Stimulated activated CD4-positive, alpha-beta T cell treated with anti-CD3 and anti-CD28 coated beads, Interleukin-4, amount 100 ng/mL, for 1 hour (primary cell): ENCODE data around the gene IQSEC1.

Experiments used
- DNase-seq: peaks from one replicate; pipeline ENCODE4 v3.0.0-alpha.2; 2020

IQSEC1 gene

DNA sequence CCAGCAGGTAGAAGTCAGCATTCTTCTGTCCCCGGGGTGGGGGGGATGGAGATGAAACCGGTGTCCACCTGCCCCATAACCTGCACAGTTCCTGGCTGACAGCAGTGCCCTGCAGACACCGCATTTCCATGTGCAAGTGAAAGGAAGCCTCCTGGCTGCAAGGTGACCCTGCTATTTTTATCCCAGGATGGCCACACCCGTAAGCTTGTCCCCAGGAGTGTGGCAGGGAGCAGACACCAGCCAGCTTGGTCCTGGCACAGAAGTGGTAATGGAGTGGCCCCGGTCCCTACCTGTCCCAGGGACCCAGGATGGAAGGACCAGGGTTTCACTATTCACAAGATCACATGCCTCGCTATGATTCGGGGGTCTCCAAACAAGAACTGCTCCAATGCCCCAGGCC is 146.6 kb downstream of the IQSEC1 start:
- no peak for DNase-seq

- DNase-seq, result no peak
These were observed 147.6 kb downstream of the IQSEC1 start for GRCh38 chr3:12925648-12926047.

GRCh38 chr3:12924437-12924836 is 148.8 kb downstream of the IQSEC1 start:
- no peak for DNase-seq

DNA sequence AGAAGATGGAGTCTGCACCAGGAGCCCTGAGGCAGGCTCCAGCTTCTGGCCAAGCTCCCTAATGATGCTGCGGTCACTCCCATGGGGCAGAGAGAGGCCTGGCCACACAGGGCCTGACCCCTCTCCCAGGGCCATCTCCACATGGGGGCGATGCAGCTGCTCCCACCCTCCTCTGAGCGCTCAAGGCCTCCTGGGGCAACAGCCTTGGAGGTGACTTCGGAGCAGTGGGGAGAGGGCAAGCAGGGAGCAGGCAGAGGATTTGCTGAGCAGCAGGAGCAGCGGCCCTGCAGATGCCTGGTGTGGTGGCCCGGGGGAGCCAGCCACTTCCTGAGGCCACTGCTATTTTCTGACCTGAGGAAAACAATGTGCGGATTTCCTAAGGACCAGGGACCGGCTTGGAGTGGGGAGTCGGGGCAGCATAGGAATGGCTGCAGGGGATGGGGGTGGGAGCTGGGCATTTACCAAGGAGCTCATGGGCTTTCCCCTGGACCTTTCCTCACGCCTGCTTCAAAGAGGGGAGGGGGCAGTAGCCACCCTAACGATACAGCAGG is 150.3 kb downstream of the IQSEC1 start:
- no peak for DNase-seq

DNA sequence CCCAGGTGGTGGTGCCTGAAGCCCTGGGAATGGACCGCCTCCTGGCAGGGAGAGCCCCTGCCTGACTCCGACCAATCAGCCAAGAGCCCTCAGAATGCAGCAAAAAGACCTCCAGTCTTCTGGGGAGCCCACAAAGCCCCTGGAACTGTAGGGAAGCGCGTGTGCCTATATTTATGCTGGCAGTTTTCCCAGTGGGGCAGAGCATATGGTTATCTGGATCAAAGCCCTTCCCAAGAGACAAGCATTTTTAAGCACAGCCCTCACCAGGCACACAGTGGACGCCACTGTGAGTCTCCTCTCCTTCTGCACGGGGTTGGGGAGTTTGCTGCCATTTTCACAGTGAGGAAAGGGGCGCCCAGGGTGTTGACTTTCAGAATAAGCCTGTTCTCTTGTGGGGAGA is 150.9 kb downstream of the IQSEC1 start:
- DNase-seq, result no peak

DNA sequence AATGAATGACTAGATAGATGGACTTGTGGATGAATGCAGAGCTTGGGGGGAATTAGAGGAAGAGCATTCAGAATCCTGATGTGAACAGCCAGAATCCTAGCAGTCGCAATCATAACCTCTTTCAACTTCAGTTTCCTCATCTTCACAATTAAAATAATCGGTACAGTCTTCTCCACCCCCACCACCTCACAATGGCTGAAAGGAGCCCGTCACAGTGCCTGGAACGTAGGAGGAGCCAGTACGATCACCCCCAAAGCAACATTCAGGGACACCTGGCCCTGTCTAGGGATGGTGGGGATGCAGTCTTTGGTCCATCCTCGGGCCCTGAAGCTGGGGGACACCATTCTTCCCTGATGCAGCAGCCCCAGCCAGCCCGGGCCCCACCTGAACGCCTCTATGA is 151.5 kb downstream of the IQSEC1 start:
- DNase-seq, result no peak

DNA sequence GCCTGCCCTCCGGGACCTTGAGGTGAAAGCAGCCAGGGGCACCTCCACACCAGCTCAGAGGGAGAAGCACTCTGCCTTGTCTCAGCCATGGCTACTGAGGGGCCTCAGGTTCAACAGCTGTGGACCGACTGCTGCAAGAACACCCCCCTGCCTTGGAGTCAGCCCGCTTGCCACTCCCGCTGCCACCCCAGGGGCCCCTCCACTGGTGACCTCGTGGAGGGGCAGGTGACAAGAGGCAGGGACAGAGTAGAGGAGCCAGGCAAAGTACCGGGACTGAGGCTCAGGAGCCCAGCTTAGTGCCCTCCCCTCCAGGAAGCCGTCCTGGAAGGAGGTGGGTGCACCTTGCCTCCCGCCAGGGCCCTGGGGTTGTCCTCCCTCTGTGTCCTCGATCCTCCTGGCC is 152.3 kb downstream of the IQSEC1 start:
- no peak for DNase-seq

- DNase-seq, result no peak
These were observed 154.0 kb downstream of the IQSEC1 start for GRCh38 chr3:12919205-12919604.

DNA sequence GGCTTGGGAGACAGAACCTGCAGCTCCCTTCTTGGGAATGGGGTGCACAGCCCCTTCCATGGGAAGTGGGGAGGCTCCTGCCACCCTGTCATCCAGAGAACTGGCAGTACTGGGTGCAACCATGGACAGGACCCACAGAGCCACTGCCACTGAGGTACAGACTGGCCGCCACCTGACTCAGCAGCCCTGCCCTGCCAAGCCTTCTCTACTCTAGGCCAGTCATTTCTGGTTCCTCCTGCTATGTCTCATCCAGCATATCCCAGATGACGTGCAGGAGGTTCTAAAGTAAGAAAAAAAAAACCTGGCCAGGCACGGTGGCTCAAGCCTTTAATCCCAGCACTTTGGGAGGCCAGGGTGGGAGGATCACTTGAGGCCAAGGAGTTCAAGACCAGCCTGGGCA is 155.0 kb downstream of the IQSEC1 start:
- DNase-seq, result no peak

DNA sequence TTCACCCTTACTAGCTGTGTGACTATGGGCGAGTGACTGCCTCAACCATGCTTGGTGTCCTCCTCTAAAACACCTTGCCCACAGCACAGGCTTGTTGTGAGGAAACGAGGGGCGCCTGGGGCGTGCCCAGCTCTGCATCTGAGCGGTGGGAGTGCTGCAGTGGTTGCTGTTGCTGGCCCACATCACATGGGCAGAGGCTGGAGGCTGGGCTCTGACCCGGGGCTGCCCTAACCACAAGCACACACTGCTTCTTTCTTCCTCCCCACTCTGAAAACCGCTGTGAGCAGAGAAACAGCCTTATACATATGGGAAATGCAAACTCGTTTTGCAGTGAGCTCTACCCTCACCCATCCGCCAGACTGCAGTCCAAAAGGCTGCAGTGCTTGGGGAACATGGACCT is 157.1 kb downstream of the IQSEC1 start:
- DNase-seq, result no peak

- no peak for DNase-seq
These were observed 159.1 kb downstream of the IQSEC1 start for GRCh38 chr3:12914088-12914487.

GRCh38 chr3:12911881-12912415 is 161.3 kb downstream of the IQSEC1 start:
- no peak for DNase-seq

DNA sequence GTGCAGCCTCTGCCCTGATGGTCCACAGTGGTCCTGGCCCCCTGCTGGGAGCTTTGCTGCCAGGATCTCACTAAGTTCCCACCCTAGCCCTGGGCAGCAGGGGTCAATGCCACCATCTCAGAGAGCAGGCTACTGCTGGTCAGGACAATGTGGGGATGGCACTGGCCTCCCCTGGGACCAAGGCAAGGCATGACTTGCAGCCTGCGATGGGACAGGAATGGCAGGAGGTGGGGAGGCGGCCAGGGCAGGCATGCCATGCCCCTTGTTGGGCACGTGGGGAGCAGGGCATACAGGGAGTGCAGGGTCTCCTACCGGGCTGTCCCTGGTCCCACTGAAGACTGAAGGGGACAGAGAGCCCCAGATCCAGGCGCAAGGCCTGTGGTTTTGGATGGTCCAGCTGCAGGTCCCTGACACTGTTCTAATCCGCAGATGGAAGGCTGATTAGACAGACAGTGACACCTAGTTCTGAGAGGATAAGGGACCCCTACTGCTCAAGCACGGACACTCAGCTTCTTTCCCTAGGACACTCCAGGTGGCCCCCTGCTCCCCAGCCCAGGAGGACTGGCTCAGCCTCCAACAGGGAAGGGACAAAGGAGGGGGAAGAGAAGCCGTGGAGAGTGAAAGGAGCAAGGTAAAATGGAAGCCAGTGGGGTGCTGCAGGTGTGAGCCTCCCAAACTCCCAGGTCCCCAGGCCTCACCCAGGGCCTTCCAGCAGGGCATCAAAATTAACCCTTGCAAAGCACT is 162.7 kb downstream of the IQSEC1 start:
- no peak for DNase-seq

DNA sequence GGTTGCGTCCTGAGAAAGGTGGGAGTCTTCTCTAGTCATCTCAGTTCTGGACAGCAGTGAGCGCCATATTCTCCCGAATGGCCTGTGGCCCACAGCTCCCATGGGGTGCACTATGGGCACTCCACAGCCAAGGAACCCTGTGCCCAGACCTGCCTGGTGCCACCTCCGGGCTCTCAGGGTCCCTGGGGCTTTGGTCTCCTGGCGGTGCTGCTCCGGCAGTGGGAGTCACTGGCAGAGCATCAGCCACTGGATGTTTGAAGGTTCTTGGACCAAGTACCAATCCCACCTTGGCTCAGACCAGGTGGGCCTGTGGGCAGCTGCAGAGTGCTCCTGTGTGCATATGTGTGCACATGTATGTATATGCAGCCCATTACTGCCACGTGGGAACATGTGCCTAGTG is 163.5 kb downstream of the IQSEC1 start:
- DNase-seq, result no peak

DNA sequence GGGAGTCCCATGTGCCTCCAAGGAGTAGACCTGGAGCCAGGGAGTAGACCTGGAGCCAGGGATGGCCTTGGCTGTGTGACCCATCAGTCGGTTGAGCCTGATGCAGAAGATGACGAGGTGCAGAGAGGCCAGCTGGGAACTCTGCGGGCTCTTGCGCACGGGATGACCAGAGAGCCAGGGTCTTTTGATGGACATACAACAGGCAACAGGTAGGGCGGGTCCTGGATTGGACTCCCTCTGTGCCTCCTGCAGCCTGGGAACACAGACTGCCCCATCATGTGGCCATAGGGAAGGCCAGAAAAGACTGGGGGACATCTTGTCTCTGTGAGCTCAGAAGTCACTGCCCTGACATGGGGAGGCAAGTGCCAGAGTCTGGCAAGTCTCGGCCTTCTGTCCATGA is 164.4 kb downstream of the IQSEC1 start:
- no peak for DNase-seq

- DNase-seq, result no peak
These were observed 165.0 kb downstream of the IQSEC1 start for GRCh38 chr3:12908136-12908730.

GRCh38 chr3:12907729-12908128 is 165.5 kb downstream of the IQSEC1 start:
- no peak for DNase-seq

DNA sequence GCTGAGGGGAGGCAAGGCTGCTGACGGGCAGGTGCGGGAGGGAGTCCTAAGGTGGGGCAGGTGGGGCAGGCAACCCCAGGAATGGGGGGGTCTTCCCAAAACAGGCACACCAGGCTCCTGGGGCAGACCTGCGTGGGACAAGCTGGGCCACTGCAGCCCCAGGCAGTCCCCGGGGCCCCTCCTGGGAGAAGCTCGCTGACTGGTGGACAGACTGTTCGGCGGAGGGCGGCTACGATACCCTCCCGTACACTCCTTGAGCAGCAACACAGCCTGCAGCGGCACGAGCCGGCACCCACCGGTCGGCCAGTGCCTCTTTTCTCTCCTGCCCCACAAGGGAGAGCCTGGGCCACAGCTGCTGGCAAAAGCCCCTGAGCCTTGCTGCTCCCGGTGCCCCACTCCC is 165.9 kb downstream of the IQSEC1 start:
- DNase-seq, result no peak

- DNase-seq, result no peak
These were observed 166.3 kb downstream of the IQSEC1 start for GRCh38 chr3:12906916-12907290.

DNA sequence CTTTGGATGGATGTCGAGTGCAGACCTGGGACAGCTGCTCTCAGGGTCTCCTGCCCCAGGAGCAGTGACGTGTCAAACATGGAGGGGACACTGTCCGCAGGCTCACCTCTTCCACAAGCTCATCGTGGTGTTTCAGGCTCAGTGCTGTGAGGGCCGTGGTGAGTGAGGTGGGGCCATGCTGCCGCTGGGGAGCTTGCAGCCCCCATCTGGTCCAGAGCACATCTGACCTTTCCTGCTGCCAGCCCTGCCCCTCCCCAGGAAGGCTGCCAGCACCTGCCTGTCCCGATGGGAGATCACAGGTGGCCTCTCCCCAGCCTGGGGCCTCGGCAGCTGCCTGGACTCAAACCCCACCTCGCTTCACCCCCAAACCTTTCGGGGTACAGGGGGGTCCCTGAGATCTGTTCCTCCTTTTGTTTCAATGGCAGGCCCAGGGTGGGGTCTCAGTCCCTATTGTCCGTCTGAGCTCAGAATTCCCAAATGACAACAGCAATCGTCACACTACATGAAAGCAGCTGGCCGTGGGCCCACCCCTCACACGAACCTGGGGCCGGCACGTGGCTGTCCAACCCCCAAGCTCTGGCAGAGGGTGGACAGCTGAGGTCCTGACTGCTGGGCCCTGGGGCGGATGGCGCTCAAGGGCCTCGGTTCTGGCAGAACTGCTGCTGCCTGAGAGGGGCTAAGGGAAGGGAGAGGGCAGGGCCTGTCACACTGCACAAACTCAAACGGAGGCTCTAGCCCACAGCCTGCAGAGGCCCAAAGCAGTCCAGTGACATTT is 166.9 kb downstream of the IQSEC1 start:
- DNase-seq, result no peak

DNA sequence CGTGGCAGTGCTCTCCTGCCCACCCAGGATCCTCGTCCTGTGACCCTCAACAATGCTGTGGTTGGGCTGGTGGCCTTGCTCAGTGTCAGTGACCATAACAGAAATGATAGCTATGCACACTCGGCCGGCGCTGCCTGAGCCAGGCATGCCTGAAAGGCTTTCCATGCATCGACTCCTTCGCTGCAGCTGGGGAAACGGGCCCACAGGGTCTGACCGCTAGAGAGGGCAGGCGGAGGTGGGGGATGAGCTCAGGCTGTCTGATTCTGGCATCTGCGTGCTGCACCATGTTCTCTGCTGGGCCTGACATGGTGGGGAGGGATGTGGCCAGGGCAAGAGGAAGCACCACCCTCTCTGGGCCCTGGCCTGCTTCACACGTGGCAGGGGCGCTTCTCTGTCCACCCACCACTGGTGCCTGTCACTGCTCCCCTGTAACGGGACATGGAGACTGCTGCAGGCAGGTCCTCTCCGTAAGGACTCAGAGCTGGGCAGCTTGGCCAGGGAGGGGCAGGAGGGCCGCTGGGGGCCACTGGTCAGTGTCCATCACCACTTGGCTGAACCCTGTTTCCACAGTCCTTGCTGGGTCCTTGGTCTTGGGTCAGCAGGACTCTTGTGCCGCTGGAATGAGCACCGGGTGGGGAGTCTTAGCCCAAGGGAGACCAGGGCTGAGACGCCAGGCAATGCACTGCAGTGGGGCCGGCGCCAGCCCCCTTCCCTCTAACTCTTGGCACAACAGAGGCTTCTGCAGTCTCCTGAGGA is 167.7 kb downstream of the IQSEC1 start:
- DNase-seq, result no peak

DNA sequence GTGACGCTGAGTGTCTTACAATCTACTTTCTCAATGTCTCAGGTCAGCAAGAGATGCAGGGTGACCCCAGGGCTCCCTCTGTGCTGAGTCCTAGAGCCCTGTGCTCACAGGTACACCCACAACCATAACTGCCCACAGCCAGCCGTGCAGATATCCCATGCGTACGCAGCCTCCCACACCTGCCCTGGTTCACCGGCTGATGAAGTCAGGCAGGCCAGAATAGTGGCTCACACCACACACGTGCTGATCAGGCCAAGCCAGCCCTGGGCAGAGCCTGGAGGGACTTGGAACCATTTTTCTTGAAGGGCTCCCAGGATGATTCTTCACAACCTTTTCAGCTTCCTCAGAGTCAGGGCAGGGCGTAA is 168.3 kb downstream of the IQSEC1 start:
- DNase-seq, result no peak

DNA sequence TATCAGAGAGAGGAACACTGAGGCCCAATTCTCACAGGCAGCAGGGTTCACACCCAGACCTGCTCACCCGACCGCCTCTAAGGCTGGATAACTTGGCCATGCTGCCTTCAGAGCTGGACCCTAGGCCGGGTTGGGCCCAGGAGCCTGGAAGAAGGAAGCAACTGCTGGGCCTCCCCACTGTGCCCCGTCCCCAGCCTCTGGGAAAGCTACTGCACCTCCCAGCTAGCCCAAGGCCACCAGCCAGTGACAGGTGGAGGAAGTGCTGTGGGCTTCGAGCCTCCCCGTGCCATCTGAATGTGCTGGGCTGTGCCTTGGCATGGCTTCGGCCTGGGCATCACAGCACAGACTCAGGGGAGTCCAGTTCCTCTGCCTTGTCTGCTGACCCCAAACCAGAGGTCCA is 169.3 kb downstream of the IQSEC1 start:
- DNase-seq, result no peak
